Activated CD4-positive, alpha-beta T cell treated with anti-CD3 and anti-CD28 coated beads for 48 hours (primary cell): ENCODE data around the gene SLMAP.
"Not testable (repeated sequence)": the region's sequence is repeated elsewhere in the genome, so short reads cannot be mapped to it uniquely, and the experiment has no call there.

Experiments
- DNase-seq: peaks from one replicate; pipeline ENCODE4 v3.0.0-alpha.2; 2020

SLMAP gene

DNA sequence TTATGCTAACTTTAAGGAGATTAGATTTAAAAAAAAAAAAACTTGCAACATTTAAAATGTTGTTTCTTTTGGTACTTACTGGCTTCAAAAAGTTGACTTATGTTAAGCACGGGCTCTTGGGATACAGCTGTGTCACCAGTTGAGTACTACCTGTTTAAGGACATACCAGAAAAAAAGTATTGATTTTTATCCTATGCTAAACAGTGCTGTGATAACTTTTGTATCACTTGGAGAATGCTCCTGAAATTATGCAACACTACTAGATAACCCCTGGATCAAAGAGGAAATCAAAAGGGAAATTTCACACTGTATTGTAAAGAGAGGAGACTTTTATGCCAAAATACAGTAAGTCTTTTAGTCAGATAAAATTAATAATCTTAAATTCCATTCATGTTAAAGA is 77.7 kb downstream of the SLMAP start:
- DNase-seq = no peak

DNA sequence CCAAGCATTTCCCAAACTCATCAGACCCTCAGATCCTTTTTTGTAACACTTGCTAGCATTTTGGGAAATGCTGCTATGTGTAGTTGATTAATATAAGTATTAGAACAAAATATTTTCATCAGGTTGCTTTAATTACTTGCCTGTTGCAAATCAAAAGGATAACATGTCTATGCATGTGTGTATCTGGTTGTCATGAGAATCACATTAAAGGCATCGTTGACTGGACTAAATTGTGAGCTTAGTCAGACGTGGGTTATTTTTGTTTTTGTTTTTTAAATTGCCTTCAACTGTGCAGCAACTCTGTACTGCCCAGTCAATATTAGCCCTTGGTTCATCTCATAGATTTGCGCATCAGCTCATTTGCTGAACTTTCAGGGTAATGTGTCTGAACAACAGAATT is 81.6 kb downstream of the SLMAP start:
- DNase-seq = no peak

DNA sequence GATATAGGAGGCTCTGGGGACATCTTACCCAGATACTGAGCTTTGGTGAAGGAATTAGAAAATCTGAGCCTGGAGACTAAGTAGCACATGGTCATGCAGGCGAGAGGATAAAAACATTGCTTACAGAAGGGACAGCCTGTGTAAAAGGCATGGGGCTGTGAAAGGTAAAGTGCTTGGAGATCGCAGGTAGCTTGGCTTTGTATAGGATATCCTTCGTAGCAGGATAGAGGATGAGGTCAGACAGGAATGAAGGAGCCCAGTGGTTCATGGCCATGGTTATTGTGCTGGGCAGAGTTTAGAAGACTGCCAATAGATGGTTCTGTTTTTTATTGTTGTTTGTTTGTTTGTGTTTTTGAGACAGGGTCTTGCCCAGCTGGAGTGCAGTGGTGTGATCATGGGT is 82.5 kb downstream of the SLMAP start:
- DNase-seq = no peak

DNA sequence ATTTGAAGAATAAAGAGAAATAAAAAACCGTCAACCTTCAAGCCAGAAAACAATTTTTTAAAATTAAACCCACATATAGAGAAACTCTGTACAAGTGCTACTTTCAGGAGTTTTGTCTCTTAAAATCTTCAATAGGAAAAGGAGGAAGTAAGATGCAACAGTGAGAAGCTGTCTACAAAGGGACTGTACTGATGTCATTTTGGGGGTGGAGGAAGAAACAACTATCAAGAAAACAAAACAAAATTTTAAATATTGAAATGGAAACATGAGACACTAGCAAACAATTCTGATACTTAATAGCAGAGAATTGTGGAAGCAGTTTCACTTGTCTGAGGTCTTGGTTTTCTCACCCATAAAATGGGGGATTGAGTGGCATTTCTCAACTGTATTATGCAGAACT is 84.4 kb downstream of the SLMAP start:
- DNase-seq = no peak

DNA sequence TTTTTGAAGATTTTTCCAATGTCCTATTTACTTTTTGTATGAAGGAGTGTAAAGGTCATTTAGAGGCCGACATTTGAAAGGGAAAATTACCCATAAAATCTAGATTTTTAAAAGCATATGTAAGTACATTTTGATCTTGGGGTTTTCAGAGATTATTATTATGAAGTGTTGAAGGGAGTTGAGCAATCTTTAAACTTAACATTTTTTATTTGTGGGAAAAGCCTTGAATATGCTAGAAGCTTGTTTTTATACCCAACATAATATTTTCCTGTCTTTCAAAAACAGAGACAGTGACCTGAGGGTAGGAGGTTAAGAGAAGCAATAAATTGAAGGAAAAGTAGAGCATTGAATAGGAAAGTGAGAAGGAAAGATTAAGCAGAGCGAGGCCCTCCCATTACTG is 85.7 kb downstream of the SLMAP start:
- DNase-seq = no peak

DNA sequence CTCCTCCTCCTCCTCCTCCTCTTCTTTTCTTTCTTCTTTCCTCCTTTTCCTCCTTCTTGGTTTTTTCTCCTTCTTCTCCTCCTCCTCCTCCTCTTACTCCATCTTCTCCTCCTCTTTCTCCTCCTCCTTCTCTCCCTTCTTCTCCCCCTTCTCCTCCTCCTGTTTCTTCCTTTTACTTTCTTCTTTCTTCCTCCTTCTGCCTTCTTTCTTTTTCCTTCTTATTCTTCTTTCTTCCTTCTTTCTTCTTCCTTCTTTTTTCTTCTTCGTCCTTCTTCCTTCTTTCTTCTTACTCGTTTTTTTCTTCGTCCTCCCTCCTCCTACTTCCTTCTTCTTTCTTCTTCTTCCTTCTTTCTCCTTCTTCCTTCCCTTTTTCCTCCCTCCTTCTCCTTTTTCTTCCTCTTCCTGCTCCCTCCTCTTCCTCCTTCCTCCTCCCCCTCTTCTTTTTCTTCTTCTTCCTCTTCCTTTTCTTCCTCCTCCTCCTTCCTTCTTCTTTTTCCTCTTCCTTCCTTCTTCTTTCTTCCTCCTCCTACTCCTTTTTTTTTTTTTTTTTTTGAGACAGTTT is 92.1 kb downstream of the SLMAP start:
- no peak for DNase-seq

DNA sequence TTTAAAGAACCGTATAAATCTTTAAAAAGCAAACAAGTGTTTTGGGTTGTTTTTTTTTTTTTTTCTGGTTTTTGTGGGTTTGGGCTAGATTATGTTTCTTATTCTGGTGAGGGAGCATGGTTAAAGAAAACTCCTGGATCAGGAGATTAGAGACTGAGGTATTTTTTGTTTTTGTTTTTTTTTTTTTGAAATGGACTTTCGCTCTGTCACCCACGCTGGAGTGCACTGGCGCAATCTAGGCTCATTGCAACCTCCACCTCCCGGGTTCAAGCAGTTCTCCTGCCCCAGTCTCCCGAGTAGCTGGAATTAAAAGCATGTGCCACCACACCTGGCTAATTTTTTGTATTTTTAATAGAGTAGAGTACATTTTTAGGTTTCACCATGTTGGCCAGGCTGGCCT is 95.2 kb downstream of the SLMAP start:
- no peak for DNase-seq

DNA sequence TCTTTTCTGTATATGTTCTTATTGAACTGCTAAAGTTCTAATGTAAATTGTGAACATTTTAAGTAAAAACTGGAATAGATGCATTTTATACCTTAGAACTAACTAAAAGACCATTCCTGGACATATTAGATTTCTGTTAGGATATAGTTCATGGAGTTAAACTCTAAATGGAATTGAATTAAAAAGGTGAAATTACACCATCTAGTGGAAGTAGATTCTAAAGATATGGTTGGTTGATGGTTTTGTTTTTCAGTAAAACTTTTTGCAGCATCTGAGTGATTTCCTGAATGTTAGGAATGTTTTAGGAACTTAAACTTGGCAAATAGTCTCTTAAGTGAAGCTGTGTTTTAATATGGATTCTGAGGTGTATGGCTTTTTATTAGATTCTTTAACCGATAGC is 96.8 kb downstream of the SLMAP start:
- no peak for DNase-seq

DNA sequence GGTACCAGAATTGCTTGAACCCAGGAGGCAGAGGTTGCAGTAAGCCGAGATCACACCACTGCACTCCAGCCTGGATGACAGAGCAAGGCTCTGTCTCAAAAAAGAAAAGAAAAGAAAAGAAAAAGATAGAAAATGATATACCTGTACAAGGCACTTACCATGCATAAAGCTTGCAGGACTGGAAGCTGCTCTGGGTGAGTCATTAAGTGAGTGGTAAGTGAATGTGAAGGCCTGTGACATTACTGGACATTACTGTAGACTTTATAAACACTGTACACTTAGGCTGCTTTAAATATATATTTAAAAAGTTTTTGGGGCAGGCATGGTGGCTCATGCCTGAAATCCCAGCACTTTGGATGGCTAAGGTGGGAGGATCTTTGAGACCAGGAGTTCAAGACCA is 99.2 kb downstream of the SLMAP start:
- DNase-seq = no peak

DNA sequence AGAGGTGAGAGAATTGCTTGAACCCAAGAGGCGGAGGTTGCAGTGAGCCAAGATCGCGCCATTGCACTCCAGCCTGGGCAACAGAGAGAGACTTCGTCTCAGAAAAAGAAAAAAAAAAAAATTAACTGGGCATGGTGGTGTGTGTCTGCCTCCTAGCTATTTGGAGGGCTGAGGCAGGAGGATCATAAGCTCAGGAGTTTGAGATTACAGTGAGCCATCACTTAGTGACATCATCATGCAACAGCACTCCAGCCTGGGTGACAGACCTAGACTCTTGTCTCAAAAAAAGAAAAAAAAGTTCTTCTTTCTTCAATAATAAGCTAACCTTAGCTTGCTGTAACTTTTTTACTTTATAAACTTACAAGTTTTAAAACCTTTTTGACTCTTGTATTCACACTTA is 99.8 kb downstream of the SLMAP start:
- DNase-seq = no peak

DNA sequence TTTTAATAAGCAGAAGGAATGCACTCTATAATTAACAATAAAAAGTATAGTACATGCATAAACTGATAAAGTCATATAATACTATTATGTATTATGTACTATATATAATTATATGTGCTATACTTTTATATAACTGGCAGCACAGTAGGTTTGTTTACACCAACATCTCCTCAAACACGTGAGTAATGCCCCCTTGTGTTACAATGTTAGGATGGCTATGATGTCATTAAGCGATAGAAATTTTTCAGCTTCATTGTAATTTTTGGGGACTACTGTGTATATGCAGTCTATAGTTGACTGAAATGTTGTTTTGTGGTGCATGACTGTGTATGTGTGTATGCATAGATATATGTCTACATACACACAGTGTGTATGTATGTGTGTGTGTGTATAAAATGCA is 100.6 kb downstream of the SLMAP start:
- DNase-seq = no peak

DNA sequence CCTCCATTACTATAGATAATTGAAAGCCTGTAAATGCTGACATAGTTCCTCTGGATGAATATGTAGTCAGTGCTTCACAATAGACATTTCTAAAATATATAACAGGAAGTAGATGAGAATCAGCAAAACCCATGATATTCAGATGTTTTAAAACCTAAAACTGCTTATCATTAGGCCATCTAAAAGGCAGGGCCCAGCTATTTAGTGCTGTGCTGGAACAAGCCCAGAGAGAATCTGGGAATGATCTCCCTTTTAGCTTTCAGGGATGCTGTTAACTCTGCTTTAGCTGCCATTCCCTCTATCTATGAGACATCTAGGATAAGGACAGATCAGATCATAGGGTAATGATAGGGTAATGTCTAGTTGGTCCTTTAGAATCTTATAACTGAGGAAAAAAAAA is 106.8 kb downstream of the SLMAP start:
- no peak for DNase-seq

DNA sequence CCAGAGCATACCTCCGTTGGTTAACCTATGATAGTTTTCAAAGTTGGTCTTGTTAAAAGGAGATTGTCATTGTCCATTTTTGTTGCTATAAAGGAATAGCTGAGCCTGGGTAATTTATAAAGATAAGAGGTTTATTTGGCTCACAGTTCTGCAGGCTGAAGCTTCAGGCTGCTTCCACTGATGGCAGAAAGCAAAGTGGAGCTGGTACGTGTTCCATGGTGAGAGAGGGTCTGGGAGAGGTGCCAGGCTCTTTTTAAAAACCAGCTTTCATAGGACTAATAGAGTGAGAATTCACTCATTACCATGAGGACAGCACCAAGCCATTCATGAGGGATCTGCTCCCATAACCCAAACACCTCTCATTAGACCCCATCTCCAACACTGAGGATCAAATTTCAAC is 107.3 kb downstream of the SLMAP start:
- no peak for DNase-seq

DNA sequence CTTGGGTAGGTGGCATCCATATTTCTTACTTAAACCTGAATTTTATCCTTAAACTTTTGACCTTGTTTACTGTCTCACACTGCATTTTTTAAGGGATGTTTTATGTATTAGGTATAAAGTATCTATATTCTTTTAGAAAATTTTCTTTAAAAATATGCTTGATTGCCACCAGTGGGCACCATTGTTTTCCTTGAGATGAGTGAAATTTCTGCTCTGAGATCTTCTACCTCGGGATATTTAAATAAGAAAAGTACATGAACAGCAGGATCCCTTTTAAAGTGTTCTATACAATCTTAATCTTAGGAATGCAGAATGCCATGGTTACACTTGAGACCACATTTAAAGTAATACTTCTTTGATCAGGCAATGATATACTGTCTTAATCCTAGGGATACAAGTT is 108.7 kb downstream of the SLMAP start:
- DNase-seq = no peak

DNA sequence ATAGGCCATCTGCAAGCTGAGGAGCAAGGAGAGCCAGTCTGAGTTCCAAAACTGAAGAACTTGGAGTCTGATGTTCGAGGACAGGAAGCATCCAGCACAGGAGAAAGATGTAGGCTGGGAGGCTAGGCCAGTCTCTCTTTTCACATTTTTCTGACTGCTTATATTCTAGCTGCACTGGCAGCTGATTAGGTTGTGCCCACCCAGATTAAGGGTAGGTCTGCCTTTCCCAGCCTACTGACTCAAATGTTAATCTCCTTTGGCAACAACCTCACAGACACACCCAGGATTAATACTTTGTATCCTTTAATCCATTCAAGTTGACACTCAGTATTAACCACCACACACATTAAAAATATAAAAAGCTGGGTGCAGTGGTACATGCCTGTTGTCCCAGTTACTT is 113.0 kb downstream of the SLMAP start:
- DNase-seq = not testable (repeated sequence)

DNA sequence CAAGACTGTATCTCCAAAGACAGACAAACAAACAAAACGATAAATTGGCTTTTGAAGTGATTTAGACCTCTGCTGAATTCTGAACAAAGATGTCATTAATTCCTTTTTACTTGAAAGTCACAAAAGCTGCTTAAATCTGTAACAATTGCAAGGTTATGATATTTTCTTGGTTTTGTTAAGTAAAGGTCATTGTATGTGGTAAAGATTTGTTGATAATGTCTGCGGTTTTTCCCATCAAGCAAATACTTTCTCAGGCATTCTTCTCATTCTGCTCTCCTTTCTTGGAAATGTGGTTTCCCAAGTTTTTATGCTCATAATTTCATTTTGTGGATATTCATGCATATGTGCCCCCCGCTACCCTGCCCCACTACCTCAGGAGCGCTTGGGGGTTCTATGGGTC is 116.5 kb downstream of the SLMAP start:
- DNase-seq = no peak

DNA sequence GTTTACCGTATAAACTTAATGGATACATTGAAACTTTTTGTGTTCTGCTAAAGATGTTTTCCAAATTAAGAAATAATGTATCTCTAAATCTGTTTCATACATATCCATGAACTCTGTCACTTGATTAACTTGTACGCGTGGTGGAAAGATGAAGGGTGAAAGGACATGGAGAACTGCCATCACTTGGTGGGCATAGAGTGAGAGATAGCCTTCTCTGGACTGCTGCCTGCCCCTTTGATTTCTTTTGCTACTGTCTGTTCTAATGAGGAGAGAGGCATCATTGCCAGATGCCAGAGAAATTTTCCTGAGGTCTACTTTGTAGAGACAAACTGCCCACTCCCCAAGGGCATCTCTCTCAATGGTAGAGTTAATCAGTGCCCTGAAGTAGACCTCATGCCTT is 120.5 kb downstream of the SLMAP start:
- no peak for DNase-seq

DNA sequence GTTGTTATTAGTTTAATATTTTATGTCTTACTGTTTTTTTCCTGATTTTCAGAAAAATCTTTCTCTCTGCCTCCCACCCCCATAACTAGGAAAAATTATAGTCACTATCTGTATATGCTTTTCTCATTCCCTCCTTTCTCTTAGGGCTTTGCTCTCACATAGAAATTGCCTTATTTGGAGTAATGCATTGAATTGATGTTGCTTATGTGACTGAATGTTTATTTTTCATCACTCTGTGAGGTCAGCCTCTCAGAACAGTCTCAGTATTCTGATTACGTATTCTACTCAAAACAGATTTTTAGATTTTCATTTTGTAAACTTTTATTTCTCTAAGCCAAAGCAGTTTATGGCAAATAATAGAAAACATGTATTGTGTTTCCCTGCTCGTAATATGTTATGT is 121.0 kb downstream of the SLMAP start:
- DNase-seq = no peak

DNA sequence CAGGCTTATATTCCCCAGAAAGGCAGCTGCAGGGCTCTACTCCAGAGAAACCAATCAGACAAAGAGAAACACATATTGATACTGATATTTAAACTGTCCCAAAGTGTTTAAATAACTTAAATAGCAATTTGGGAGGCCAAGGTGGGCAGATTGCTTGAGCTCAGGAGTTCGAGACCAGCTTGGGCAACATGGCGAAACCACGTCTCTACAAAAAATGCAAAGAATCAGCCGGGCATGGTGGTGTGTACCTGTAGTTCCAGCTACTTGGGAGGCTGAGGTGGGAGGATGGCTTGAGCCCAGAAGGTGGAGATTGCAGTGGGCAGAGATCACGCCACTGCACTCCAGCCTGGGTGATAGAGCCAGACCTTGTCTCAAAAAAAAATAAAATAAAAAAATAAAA is 128.3 kb downstream of the SLMAP start:
- DNase-seq = not testable (repeated sequence)

DNA sequence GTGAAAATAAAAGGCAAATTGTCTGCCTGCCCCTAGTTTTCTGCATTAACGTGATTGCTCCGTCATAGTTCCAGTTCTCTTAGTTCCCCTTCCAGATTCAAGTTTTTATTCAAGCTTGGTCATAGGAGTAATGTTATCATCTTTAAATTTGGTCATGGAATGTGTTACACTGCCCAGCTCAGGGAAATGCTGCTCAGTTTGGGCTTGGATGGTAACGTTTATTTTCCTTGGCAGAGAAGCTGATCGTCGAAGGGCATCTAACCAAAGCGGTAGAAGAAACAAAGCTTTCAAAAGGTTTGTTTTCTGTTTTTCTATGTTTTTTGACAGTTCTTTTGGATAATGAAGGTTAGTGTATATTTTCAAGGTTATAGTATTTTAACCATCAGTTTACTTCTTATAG is 133.7 kb downstream of the SLMAP start:
- DNase-seq = no peak

DNA sequence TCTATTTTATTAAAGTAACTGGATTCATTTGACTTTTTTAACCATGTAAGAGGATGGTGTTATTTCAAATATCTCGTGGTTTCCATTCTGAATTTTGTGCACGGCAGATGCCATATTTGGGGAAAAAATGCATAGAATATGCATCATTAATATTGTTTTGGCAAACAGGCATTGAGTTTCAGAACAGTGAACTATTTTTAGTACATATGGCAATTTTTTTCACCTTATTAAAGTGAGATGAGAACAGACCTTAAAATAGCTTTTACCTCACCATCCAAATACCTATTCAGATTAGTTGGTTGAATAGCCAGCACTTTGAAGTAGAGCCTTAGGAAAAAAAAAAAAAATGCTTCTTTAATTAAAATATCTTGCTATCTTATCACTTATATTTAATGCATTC is 134.8 kb downstream of the SLMAP start:
- DNase-seq = no peak

DNA sequence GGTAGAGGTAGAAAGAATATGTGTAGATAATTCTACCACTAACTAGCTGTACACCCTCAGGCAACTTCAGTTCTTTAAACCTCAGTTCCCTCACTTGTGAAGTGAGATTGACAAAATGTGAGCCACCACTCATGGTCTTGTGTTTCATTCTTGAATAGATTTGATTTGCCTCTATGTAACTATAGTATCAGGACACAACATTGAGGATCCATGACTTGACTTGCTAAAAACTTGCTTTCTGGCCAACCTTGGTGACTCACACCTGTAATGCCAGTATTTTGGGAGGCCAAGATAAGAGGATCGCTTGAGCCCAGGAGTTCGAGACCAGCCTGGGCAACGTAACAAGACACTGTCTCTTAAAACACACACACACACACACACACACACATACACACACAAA is 136.3 kb downstream of the SLMAP start:
- no peak for DNase-seq

DNA sequence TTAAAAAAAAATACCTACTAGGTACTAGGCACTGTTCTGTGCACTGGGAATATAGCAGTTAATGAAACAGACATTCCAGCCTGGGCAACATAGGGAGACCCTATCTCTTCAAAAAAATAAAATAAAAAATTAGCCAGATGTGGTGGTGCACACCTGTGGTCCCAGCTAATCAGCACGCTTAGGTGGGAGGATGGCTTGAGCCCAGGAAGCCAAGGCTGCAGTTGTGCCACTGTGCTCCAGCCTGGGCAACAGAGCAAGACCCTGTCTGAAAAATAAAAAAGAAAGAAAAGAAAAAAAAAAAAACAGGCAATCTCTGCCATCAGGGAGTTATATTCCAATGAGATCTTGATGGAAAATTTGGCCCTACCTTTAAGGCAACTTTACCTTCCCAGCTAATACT is 137.0 kb downstream of the SLMAP start:
- DNase-seq = no peak

DNA sequence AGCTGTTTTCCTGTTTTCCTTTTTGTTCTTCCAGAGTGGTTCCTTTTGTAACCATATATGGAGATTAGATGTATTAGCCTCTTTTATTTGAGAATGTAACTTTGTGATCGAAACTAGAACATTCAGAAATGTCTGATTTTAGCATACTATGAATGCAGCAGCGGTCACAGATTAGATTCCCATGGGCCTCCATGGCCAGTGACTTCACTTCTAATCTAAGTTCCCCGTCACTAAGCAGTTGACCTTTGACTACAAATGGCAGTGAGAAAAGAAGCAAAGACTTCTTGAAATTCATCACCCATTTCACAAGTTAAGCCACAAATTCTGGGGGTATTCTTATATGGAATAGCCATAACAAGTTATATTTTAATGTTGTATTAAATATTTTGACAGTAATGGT is 137.6 kb downstream of the SLMAP start:
- no peak for DNase-seq

DNA sequence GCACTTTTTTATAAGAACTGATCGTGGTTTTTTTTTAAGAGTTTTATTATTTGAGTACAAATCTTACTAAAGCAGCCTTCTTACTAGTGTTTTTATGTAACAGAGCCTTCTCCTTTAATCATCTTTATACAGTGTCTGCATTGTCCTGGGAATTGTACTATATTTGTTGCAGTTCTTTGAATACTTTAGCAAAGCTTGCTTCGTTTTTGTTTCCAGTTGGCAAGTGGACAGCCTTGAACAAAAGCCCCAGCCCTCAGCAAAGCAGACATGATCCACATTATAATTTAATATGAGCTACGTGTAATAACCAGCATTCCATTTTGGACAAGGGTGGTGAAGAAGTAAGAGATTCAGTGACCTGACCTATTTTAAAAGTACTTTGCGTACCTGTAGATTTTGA is 139.9 kb downstream of the SLMAP start:
- no peak for DNase-seq

DNA sequence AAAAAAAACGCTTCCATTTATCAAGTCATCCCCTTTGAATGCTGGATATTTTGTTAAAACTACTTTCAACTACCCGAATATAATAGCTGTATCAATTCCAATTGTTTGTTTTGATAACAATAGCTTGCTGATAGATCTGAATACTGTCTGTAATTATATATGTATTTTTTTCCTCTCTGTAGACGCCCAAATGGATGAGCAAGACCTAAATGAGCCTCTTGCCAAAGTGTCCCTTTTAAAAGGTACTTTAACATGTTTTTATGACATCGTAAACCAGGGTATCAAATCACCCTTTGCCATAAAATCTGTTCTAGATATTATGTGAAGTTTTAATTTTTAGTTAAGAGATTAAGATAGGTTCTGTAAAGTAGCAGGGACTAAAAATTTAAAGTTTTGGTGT is 140.6 kb downstream of the SLMAP start:
- no peak for DNase-seq
